ENCODE data around the gene MRPS5. TPM values are rescaled to one million over a fixed set of nuclear protein-coding genes. Genes with fewer than 3 reads are reported as not detected.

The MRPS5 gene
- total and polyA plus RNA-seq, 2 donors (not counting 1 experiment from before 2014, with no cell fraction given), result 46.3 to 48.0 TPM

GRCh38 chr2:95121093-95121406 lies 558 bp downstream of the MRPS5 start:
- Histone ChIP-seq H2AFZ (ENCODE audit: insufficient read depth, low read depth, low read length, poor library complexity, severe bottlenecking) (peak overlapping the region; percentile 97), H3K9me3 (ENCODE audit: control extremely low read depth in 1 of 3, control insufficient read depth in 2 of 3, insufficient read depth in 1 of 3, low read length in 2 of 3) (no peaks in the 10 kb centered on the region), H3K4me2 (replicated peaks; ENCODE audit: low read depth, low read length, poor library complexity, severe bottlenecking) (peak overlapping the region; percentile 90), H3K27me3 (replicated peaks in 1 of 4; ENCODE audit: control extremely low read depth in 1 of 4, control insufficient read depth in 3 of 4, insufficient read depth in 4 of 4, low read length in 3 of 4) (no peaks in the 10 kb centered on the region), H3K79me2 (ENCODE audit: control insufficient read depth, insufficient read depth, low read length) (peaks cover 32% of the 10 kb centered on the region), H3K4me1 (ENCODE audit: control insufficient read depth in 2 of 2, insufficient read depth in 2 of 2, low read length in 2 of 2) (peaks cover 22 to 29% of the 10 kb centered on the region in 2 donors), H3K27ac (ENCODE audit: low read length in 2 of 2) (peak overlapping the region in 1 of 2 donors; percentile 94), H4K20me1 (ENCODE audit: control insufficient read depth, insufficient read depth, low read length, poor library complexity, severe bottlenecking) (peaks cover 9% of the 10 kb centered on the region), H3K36me3 (replicated peaks in 1 of 2; ENCODE audit: control extremely low read depth in 1 of 2, control insufficient read depth in 1 of 2, extremely low read depth in 1 of 2, insufficient read depth in 2 of 2, low read length in 1 of 2) (peaks cover 2 to 4% of the 10 kb centered on the region in 2 experiments), H3K4me3 (ENCODE audit: control extremely low read depth in 1 of 5, extremely low read depth in 1 of 5, insufficient read depth in 1 of 5, low read depth in 2 of 5, low read length in 4 of 5) (peak overlapping the region; percentile 67 to 98 (median 93)), H3K9ac (ENCODE audit: low read length) (peak overlapping the region; percentile 87)
- intact Hi-C loops (cut with micrococcal nuclease), result loop anchor here (2.0 kb wide), 1 partner anchor 282 kb away; the partner anchor contains the start of gene FAHD2A
- H3K27ac Mint-ChIP-seq, result peak overlapping the region; percentile 95
- H3K9me3 Mint-ChIP-seq (ENCODE audit: insufficient read depth), result no peaks in the 10 kb centered on the region
- H3K4me1 Mint-ChIP-seq, result peaks cover 42% of the 10 kb centered on the region
- 0% methylated on average over 10 of the region's 11 CpGs for WGBS (ENCODE audit: insufficient coverage)
- peak overlapping the region; percentile 95 for H3K4me3 Mint-ChIP-seq
- TF ChIP-seq EZH2 (IDR thresholded peaks at IDR 0.05; ENCODE audit: borderline replicate concordance, insufficient read depth, low read depth, low read length, poor library complexity, severe bottlenecking) (no peak), CTCF (IDR thresholded peaks at IDR 0.05) (no peak)
- no peak for ATAC-seq (ENCODE audit: low read depth)
- CTCF ChIA-PET, result interaction anchor here (0.8 to 3.6 kb wide), 4 partner anchors 34 to 45 kb away, joined by 3 to 16 read pairs (median 8); partner anchors contain the start of genes ZNF2 and ZNF514
- H3K27me3 Mint-ChIP-seq, result no peaks in the 10 kb centered on the region
- POLR2A ChIA-PET, result interaction anchor here (1.3 to 2.9 kb wide), 2 partner anchors 38 to 44 kb away, joined by 4 to 16 read pairs; partner anchors contain the start of genes ZNF2 and ZNF514
- DNase-seq, result peak; percentile 14

DNA sequence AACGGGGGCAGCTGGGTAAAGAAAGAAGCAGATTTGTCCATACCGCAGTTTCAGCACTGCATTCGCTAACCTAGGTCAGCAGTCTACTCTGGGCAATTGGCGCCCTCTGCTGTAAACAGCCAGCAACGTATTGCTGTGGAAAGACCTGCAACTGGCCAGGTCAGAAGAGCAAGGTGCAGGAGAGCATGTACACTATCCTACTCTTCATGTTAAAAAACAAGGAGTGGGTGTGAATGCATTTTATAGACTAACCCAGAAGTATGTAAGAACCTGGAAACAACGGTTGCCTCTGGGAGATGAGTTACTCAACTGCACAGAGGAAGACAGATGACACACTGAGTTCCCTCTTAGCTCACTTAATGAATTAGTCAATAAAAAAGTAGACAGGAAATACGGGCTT lies 6.2 kb downstream of the MRPS5 start:
- WGBS (ENCODE audit: insufficient coverage), result 37% methylated on average over 4 of the region's 7 CpGs

More for the DNA sequence above, 6.2 kb downstream of the MRPS5 start:
- Histone ChIP-seq H3K27ac (ENCODE audit: low read length in 2 of 2) (no peak overlapping the region), H3K9ac (ENCODE audit: low read length) (no peak overlapping the region), H3K27me3 (replicated peaks in 1 of 4; ENCODE audit: control extremely low read depth in 1 of 4, control insufficient read depth in 3 of 4, insufficient read depth in 4 of 4, low read length in 3 of 4) (no peaks in the 10 kb centered on the region), H3K9me3 (ENCODE audit: control extremely low read depth in 1 of 3, control insufficient read depth in 2 of 3, insufficient read depth in 1 of 3, low read length in 2 of 3) (no peaks in the 10 kb centered on the region), H2AFZ (ENCODE audit: insufficient read depth, low read depth, low read length, poor library complexity, severe bottlenecking) (no peak overlapping the region), H4K20me1 (ENCODE audit: control insufficient read depth, insufficient read depth, low read length, poor library complexity, severe bottlenecking) (peaks cover 9% of the 10 kb centered on the region), H3K4me2 (replicated peaks; ENCODE audit: low read depth, low read length, poor library complexity, severe bottlenecking) (peak overlapping the region; percentile 3), H3K79me2 (ENCODE audit: control insufficient read depth, insufficient read depth, low read length) (peaks cover 21% of the 10 kb centered on the region), H3K4me3 (ENCODE audit: control extremely low read depth in 1 of 5, extremely low read depth in 1 of 5, insufficient read depth in 1 of 5, low read depth in 2 of 5, low read length in 4 of 5) (no peak overlapping the region), H3K36me3 (replicated peaks in 1 of 2; ENCODE audit: control extremely low read depth in 1 of 2, control insufficient read depth in 1 of 2, extremely low read depth in 1 of 2, insufficient read depth in 2 of 2, low read length in 1 of 2) (peaks cover 14 to 39% of the 10 kb centered on the region in 2 experiments), H3K4me1 (ENCODE audit: control insufficient read depth in 2 of 2, insufficient read depth in 2 of 2, low read length in 2 of 2) (peaks cover 9 to 13% of the 10 kb centered on the region in 2 donors)
- ATAC-seq (ENCODE audit: low read depth) (peak; percentile 87), DNase-seq (peak; percentile 64)
- POLR2A ChIA-PET, result no interaction called here
- CTCF ChIA-PET, result interaction anchor here (0.9 to 2.6 kb wide), 6 partner anchors 12 to 93 kb away, joined by 3 to 12 read pairs (median 4); partner anchors contain the start of gene ZNF514
- Mint-ChIP-seq H3K27ac (no peak overlapping the region), H3K4me3 (no peak overlapping the region), H3K27me3 (no peaks in the 10 kb centered on the region), H3K4me1 (peaks cover 33% of the 10 kb centered on the region), H3K9me3 (ENCODE audit: insufficient read depth) (no peaks in the 10 kb centered on the region)
- intact Hi-C loops (cut with micrococcal nuclease), result loop anchor here (1.0 to 2.0 kb wide), 2 partner anchors 38 to 93 kb away; no protein-coding TSS in a partner anchor
- TF ChIP-seq CTCF (IDR thresholded peaks at IDR 0.05) (peak; percentile 77), EZH2 (IDR thresholded peaks at IDR 0.05; ENCODE audit: borderline replicate concordance, insufficient read depth, low read depth, low read length, poor library complexity, severe bottlenecking) (no peak)

Measured in B cell (primary cell).